Trophoblast cell (in vitro differentiated cells and primary cell): ENCODE data around the gene UBE2L3.
"Not testable (repeated sequence)": the region's sequence is repeated elsewhere in the genome, so short reads cannot be mapped to it uniquely, and the experiment has no call there.

ENCODE experiments used
- DNase-seq, 2 donors: peaks; one replicate each; pipeline ENCODE4 v3.0.0-alpha.2; 2016
- H2AFZ ChIP-seq: 2 replicates; pipeline ENCODE4 v1.6.1; 2013; ENCODE audit warnings: low read length, moderate library complexity, mild to moderate bottlenecking; ENCODE audit not compliant: insufficient read depth, poor library complexity
- H2AK5ac ChIP-seq: 2 replicates; pipeline ENCODE4 v1.6.1; 2013; ENCODE audit warnings: mild to moderate bottlenecking, low read length
- H2BK120ac ChIP-seq: 2 replicates; pipeline ENCODE4 v1.6.1; 2013; ENCODE audit warnings: low read length, mild to moderate bottlenecking, moderate library complexity; ENCODE audit not compliant: insufficient read depth, poor library complexity
- H2BK12ac ChIP-seq: 2 replicates; pipeline ENCODE4 v1.6.1; 2013; ENCODE audit warnings: mild to moderate bottlenecking, low read length, moderate library complexity
- H2BK5ac ChIP-seq: 2 replicates; pipeline ENCODE4 v1.6.1; 2013; ENCODE audit warnings: low read length, low read depth, moderate library complexity, mild to moderate bottlenecking; ENCODE audit not compliant: poor library complexity
- H3K14ac ChIP-seq: 2 replicates; pipeline ENCODE4 v1.6.1; 2013; ENCODE audit warnings: mild to moderate bottlenecking, low read length
- H3K18ac ChIP-seq: 2 replicates; pipeline ENCODE4 v1.6.1; 2013; ENCODE audit warnings: mild to moderate bottlenecking, low read length
- H3K23ac ChIP-seq: 2 replicates; pipeline ENCODE4 v1.6.1; 2013; ENCODE audit warnings: low read length
- H3K27ac ChIP-seq: 2 replicates; pipeline ENCODE4 v1.5.1; 2013; ENCODE audit warnings: low read depth, mild to moderate bottlenecking, inconsistent platforms, low read length, moderate library complexity
- H3K27me3 ChIP-seq: 2 replicates; pipeline ENCODE4 v1.6.1; 2013; ENCODE audit warnings: inconsistent platforms, mild to moderate bottlenecking, low read length, moderate library complexity; ENCODE audit not compliant: insufficient read depth
- H3K36me3 ChIP-seq, 2 experiments: 1 replicate in 1 of 2; 2 replicates in 1 of 2; pipeline ENCODE4 v1.6.1; 2013; ENCODE audit warnings: low read length in 2 of 2, mild to moderate bottlenecking in 2 of 2, moderate library complexity in 1 of 2; ENCODE audit not compliant: insufficient read depth in 2 of 2, control insufficient read depth in 1 of 2
- H3K4ac ChIP-seq: 2 replicates; pipeline ENCODE4 v1.6.1; 2013; ENCODE audit warnings: low read depth, mild to moderate bottlenecking, low read length, moderate library complexity
- H3K4me1 ChIP-seq, 2 experiments: 1 replicate in 1 of 2; 2 replicates in 1 of 2; pipeline ENCODE4 v1.6.1; 2013; ENCODE audit warnings: low read length in 2 of 2, mild to moderate bottlenecking in 2 of 2, moderate library complexity in 1 of 2; ENCODE audit not compliant: insufficient read depth in 2 of 2, control insufficient read depth in 1 of 2
- H3K4me2 ChIP-seq: 2 replicates; pipeline ENCODE4 v1.6.1; 2013; ENCODE audit warnings: inconsistent platforms, mild to moderate bottlenecking, low read length, moderate library complexity
- H3K4me3 ChIP-seq: 2 replicates; pipeline ENCODE4 v1.5.1; 2013; ENCODE audit warnings: mild to moderate bottlenecking, low read depth, low read length, inconsistent platforms
- H3K79me1 ChIP-seq: one replicate; pipeline ENCODE4 v1.6.1; 2013; ENCODE audit warnings: low read length
- H3K79me2 ChIP-seq: 2 replicates; pipeline ENCODE4 v1.6.1; 2013; ENCODE audit warnings: low read length, mild to moderate bottlenecking; ENCODE audit not compliant: control insufficient read depth, insufficient read depth, poor library complexity
- H3K9ac ChIP-seq: 2 replicates; pipeline ENCODE4 v1.6.1; 2013; ENCODE audit warnings: mild to moderate bottlenecking, low read length
- H3K9me3 ChIP-seq: 2 replicates; pipeline ENCODE4 v1.6.1; 2013; ENCODE audit warnings: low read depth, mild to moderate bottlenecking, control low read depth, inconsistent platforms, low read length; ENCODE audit not compliant: insufficient read depth
- H4K12ac ChIP-seq: 2 replicates; pipeline ENCODE4 v1.6.1; 2013; ENCODE audit warnings: low read depth, mild to moderate bottlenecking, low read length, moderate library complexity
- H4K8ac ChIP-seq: 2 replicates; pipeline ENCODE4 v1.6.1; 2013; ENCODE audit warnings: low read depth, mild to moderate bottlenecking, low read length, moderate library complexity
- H4K91ac ChIP-seq: one replicate; pipeline ENCODE4 v1.6.1; 2013; ENCODE audit warnings: low read depth, mild to moderate bottlenecking, low read length, moderate library complexity
- WGBS: extraction: QIAGEN DNeasy Blood & Tissue Kit; methylation state at CpG from one replicate; pipeline ENCODE4 v1.1.7; 2013; ENCODE audit warnings: missing lambda C conversion rate; ENCODE audit not compliant: insufficient read length, insufficient coverage; ENCODE audit errors: extremely low coverage; 5-methylcytosine and 5-hydroxymethylcytosine counted together

UBE2L3 gene

GRCh38 chr22:21550678-21551047 is 16.9 kb upstream of the UBE2L3 start:
- not testable (repeated sequence) for H3K27ac ChIP-seq, DNase-seq, H3K9ac ChIP-seq, H3K4ac ChIP-seq, H2BK12ac ChIP-seq, H3K23ac ChIP-seq, H4K12ac ChIP-seq, H3K79me1 ChIP-seq, H2AK5ac ChIP-seq, H4K91ac ChIP-seq, H2AFZ ChIP-seq, H3K14ac ChIP-seq, H3K9me3 ChIP-seq, H2BK120ac ChIP-seq, H4K8ac ChIP-seq, H3K18ac ChIP-seq, H3K79me2 ChIP-seq, H3K27me3 ChIP-seq, H3K4me2 ChIP-seq, H3K4me1 ChIP-seq, H3K4me3 ChIP-seq, H2BK5ac ChIP-seq, H3K36me3 ChIP-seq
- WGBS, result no CpG with 5 or more reads among the region's 44 CpGs

GRCh38 chr22:21551361-21551760 is 16.2 kb upstream of the UBE2L3 start, which contains the start of gene RIMBP3C:
Gene RIMBP3C, minus strand, starts transcription at chr22:21551461. Its CDS starts 485 bp downstream, at chr22:21550976.
- not testable (repeated sequence) for DNase-seq, H3K79me1 ChIP-seq, H3K9ac ChIP-seq, H2AK5ac ChIP-seq, H4K12ac ChIP-seq, H2AFZ ChIP-seq, H2BK12ac ChIP-seq, H3K23ac ChIP-seq, H3K18ac ChIP-seq, H3K27ac ChIP-seq, H3K4me1 ChIP-seq, H3K4ac ChIP-seq, H4K91ac ChIP-seq, H4K8ac ChIP-seq, H3K14ac ChIP-seq, H3K4me2 ChIP-seq, H3K36me3 ChIP-seq, H3K79me2 ChIP-seq, H3K4me3 ChIP-seq, H2BK120ac ChIP-seq, H2BK5ac ChIP-seq, H3K27me3 ChIP-seq, H3K9me3 ChIP-seq
- WGBS, result no CpG with 5 or more reads among the region's 4 CpGs

DNA sequence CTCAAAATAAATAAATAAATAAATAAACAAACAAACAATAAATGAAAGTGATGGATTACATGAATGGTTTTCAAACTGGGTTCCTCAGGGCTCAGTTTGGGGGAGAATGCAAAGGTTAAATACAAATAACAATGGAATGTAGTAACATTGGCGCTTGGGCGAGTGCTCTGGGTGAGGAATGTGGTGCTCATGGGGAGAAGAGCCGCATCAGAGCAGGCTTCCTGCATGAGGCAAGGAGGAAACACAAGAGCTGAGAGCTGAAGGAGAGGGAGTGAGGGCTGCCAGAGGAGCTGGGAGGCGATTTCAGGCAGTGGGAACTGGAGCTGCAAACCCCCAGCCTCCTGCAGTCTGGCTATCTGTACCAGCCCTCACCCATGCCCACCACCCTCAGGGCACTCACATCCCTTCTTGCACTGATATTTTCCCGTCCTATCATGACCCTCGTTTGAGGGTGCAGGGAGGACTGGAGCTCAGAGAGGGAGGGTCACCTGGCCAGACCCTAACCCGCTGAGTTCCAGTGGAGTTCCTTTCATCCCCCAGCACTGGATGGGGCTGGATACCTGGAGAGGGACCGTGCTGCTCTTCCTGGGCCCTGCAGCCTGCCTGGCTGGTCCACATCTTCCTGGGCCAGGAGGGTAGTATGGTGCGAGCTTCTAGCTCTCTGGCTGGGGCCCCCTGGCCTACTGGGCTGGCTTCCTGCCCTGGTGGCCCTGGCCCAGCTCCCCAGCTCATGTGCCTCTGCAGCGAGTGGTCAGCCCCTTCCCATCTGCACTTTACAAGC is 8.0 kb upstream of the UBE2L3 start:
- not testable (repeated sequence) for H3K4me3 ChIP-seq, H3K14ac ChIP-seq, H3K79me1 ChIP-seq, H3K4me1 ChIP-seq, H2BK120ac ChIP-seq, H3K27ac ChIP-seq, H3K23ac ChIP-seq, H3K9me3 ChIP-seq, DNase-seq, H2AFZ ChIP-seq, H3K4me2 ChIP-seq, H3K4ac ChIP-seq, H2BK12ac ChIP-seq, H3K27me3 ChIP-seq, H3K9ac ChIP-seq, H2AK5ac ChIP-seq, H4K12ac ChIP-seq, H2BK5ac ChIP-seq, H3K79me2 ChIP-seq, H4K91ac ChIP-seq, H4K8ac ChIP-seq, H3K36me3 ChIP-seq, H3K18ac ChIP-seq
- no CpG with 5 or more reads among the region's 10 CpGs for WGBS

GRCh38 chr22:21560657-21561056 is 6.9 kb upstream of the UBE2L3 start:
- not testable (repeated sequence) for H3K79me2 ChIP-seq, H3K18ac ChIP-seq, H3K23ac ChIP-seq, H4K8ac ChIP-seq, H2BK5ac ChIP-seq, H2AK5ac ChIP-seq, H3K4me2 ChIP-seq, H3K4me1 ChIP-seq, H2BK120ac ChIP-seq, H2BK12ac ChIP-seq, H3K9me3 ChIP-seq, H4K12ac ChIP-seq, H4K91ac ChIP-seq, H3K27ac ChIP-seq, H3K36me3 ChIP-seq, DNase-seq, H3K4ac ChIP-seq, H3K9ac ChIP-seq, H2AFZ ChIP-seq, H3K79me1 ChIP-seq, H3K27me3 ChIP-seq, H3K14ac ChIP-seq, H3K4me3 ChIP-seq
- WGBS, result no CpG with 5 or more reads among the region's 3 CpGs
